ENCODE data around the gene AKAP13. TPM values are rescaled to one million over a fixed set of nuclear protein-coding genes. Genes with fewer than 3 reads are reported as not detected.

The AKAP13 gene, protein sequence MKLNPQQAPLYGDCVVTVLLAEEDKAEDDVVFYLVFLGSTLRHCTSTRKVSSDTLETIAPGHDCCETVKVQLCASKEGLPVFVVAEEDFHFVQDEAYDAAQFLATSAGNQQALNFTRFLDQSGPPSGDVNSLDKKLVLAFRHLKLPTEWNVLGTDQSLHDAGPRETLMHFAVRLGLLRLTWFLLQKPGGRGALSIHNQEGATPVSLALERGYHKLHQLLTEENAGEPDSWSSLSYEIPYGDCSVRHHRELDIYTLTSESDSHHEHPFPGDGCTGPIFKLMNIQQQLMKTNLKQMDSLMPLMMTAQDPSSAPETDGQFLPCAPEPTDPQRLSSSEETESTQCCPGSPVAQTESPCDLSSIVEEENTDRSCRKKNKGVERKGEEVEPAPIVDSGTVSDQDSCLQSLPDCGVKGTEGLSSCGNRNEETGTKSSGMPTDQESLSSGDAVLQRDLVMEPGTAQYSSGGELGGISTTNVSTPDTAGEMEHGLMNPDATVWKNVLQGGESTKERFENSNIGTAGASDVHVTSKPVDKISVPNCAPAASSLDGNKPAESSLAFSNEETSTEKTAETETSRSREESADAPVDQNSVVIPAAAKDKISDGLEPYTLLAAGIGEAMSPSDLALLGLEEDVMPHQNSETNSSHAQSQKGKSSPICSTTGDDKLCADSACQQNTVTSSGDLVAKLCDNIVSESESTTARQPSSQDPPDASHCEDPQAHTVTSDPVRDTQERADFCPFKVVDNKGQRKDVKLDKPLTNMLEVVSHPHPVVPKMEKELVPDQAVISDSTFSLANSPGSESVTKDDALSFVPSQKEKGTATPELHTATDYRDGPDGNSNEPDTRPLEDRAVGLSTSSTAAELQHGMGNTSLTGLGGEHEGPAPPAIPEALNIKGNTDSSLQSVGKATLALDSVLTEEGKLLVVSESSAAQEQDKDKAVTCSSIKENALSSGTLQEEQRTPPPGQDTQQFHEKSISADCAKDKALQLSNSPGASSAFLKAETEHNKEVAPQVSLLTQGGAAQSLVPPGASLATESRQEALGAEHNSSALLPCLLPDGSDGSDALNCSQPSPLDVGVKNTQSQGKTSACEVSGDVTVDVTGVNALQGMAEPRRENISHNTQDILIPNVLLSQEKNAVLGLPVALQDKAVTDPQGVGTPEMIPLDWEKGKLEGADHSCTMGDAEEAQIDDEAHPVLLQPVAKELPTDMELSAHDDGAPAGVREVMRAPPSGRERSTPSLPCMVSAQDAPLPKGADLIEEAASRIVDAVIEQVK (N-terminal part only)
- total RNA-seq, result 47.7 and 55.4 TPM in 2 replicates

DNA sequence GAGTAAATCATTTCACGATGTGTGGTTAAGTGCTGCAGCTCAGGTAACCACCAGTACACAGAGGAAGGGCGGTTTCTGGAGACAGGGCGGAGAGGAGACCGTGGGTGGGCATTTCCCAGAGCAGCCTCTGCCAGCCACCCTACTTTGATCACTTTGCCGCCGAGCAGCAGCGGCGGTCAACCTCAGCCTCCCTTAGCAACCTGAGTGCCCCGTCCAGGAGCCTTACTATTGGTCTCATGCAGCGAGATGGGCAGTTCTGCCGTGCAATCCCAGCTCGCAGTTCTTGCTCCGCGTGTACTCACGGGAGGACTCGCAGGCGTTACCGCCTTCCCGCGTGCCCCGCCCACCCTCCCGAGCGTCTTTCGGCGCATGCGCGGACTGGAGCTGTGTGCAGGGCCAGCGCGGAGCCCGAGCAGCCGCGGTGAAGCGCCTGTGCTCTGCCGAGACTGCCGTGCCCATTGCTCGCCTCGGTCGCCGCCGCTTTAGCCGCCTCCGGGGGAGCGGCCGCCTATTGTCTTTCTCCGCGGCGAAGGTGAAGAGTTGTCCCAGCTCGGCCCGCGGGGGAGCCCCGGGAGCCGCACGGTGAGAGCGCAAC lies at the start of gene AKAP13:
Gene AKAP13, plus strand, starts transcription at position 387 of the 595 bp plus-strand sequence. CDS start 105,118 bp downstream, outside the sequence.

DNA sequence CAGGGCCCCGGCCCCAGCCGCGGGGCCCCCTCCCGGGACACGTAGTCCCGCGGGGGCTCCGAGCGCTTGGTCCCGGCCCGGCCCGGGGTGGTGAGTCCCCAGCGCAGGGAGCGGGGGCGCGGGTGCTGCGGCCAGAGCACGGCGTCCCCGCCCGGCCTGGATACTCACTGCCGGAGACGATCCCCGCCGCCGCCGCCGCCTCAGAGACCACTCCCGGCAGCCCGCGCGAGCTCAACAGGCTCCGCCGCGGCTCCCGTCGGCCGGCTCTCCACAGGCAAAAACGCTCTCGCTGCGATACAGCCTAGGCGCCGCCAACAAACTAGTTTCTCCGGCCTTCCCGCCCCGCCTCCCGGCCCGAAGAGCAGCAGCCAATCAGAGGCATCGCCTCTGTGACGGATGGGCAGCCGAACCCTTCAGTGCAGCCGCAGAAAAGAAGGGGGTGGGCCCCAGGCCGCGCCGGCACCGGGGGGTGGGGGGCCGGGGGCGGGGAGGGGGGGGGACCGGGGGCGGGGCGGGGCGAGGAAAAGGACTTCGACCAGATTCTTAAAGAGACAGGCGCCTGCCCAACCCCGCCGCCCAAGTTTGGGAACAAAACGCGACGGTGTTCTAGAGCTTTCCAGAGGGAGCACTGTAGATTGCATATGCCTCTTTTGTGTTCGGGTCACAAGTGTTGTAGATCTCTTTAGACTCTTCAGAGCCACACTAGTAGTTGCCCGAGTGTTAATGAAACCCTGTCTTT lies 414.4 kb downstream of the AKAP13 start, which contains the start of gene KLHL25:
Gene KLHL25, minus strand, starts transcription at position 328 of the 739 bp plus-strand sequence. CDS start 25,115 bp downstream, outside the sequence.

